SH-SY5Y (cell line): ENCODE results near the gene EPHA10.

Experiments
- GATA2 ChIP-seq: IDR thresholded peaks from 2 replicates; pipeline ENCODE4 v1.6.1; 2011; ENCODE audit warnings: mild to moderate bottlenecking, low read depth, low read length
- GATA3 ChIP-seq: IDR thresholded peaks from 2 replicates; pipeline ENCODE4 v1.6.1; 2011; ENCODE audit warnings: low read depth, mild to moderate bottlenecking, low read length, moderate library complexity

- TF ChIP-seq GATA3 (no peak), GATA2 (no peak)
These were observed 41.4 kb downstream of the EPHA10 start for GRCh38 chr1:37723390-37724078.
